K562 (cell line): ENCODE measurements around the gene IL27RA. TPM values are rescaled to one million over a fixed set of nuclear protein-coding genes. Genes with fewer than 3 reads are reported as not detected.
A peak's percentile ranks its signal among the peaks of the same experiment; 100 is the strongest.

Experiments
- MAFK ChIP-seq: IDR thresholded peaks from 2 replicates; pipeline ENCODE4 v1.6.1; 2011; ENCODE audit warnings: low read length, improper control_type of control experiment
- NFATC3 ChIP-seq: fragments of 450-650 bp; IDR thresholded peaks from 2 replicates; pipeline ENCODE4 v1.6.1; 2017; ENCODE audit warnings: mild to moderate bottlenecking
- NRF1 ChIP-seq, 2 experiments: fragments of 450-650 bp; IDR thresholded peaks in 1 of 2; conservative IDR thresholded peaks in 1 of 2; 2 replicates each; pipeline ENCODE4 v1.6.1; 2014; ENCODE audit warnings: mild to moderate bottlenecking in 2 of 2
- OTX1 ChIP-seq: fragments of 450-650 bp; formaldehyde crosslinking; IDR thresholded peaks from 2 replicates; pipeline ENCODE4 v1.4.0; 2022; ENCODE audit warnings: mild to moderate bottlenecking
- SMARCA4 ChIP-seq: fragments of 450-650 bp; IDR thresholded peaks from 2 replicates; pipeline ENCODE4 v1.6.1; 2016
- ZNF24 ChIP-seq: fragments of 450-650 bp; IDR thresholded peaks from 2 replicates; pipeline ENCODE4 v1.6.1; 2016
- ZNF318 ChIP-seq, 2 experiments: fragments of 450-650 bp; IDR thresholded peaks; 2 replicates each; pipeline ENCODE4 v1.6.1; 2016; ENCODE audit warnings: mild to moderate bottlenecking in 2 of 2, borderline replicate concordance in 1 of 2, low read depth in 1 of 2, moderate library complexity in 1 of 2
- ZNF41 ChIP-seq: fragments of 250-450 bp; sonication (Bioruptor Pico); conservative IDR thresholded peaks from 2 replicates; pipeline ENCODE4 v1.4.0; 2020; ENCODE audit warnings: mild to moderate bottlenecking
- ZNF551 ChIP-seq: fragments of 250-450 bp; sonication (Bioruptor Pico); IDR thresholded peaks from 2 replicates; pipeline ENCODE4 v1.5.0; 2021; ENCODE audit warnings: mild to moderate bottlenecking, moderate library complexity
- ZNF561 ChIP-seq: fragments of 450-650 bp; formaldehyde crosslinking; conservative IDR thresholded peaks from 2 replicates; pipeline ENCODE4 v1.4.0; 2020; ENCODE audit warnings: mild to moderate bottlenecking, moderate library complexity
- polyA plus RNA-seq, 8 experiments: library from polyadenylated mRNA; depleted of rRNA in 4 of 8; stranded (reverse) in 5 of 8; unstranded in 3 of 8; fragments of >200 nt; fragmentation: Nextera tagmentation in 2 of 8; fragmentation: Illumina TruSeq in 1 of 8; extraction: Ambion mirVana in 2 of 8; extraction: Trizol in 1 of 8; gene quantifications; 2 replicates each; pipeline versions ENCODE4 v1.2.1 to v1.2.3, GENCODE V29; 2011 to 2014; ENCODE audit warnings: inconsistent platforms in 1 of 8, missing spikeins in 1 of 8
- total RNA-seq, 7 experiments: library from RNA; depleted of rRNA in 6 of 7; stranded (reverse); fragments of >200 nt in 6 of 7; fragmentation: Illumina TruSeq in 2 of 7; extraction: Trizol in 2 of 7; gene quantifications; 2 replicates each; pipeline versions ENCODE4 v1.2.1 to v1.2.3, GENCODE V29; 2011 to 2021; ENCODE audit warnings: low replicate concordance in 1 of 7
- TF ChIP-seq, protein P1 (sequence below), 3 experiments: fragments of 200-800 bp in 1 of 3; sonication (Bioruptor generic) in 1 of 3; sonication (generic) in 1 of 3; formaldehyde crosslinking in 1 of 3; IDR thresholded peaks; 2 replicates each; pipeline versions ENCODE4 v1.6.1 to v1.8.0; 2016 to 2022; ENCODE audit warnings: mild to moderate bottlenecking in 2 of 3, missing compliant biosample characterization in 2 of 3, missing genetic modification characterization in 2 of 3, missing genetic modification reagents in 1 of 3
- TF ChIP-seq, protein P2 (sequence below), 2 experiments: IDR thresholded peaks; 2 replicates each; pipeline ENCODE4 v1.6.1; 2012; ENCODE audit warnings: improper control_type of control experiment in 2 of 2, low read depth in 2 of 2, low read length in 2 of 2, borderline replicate concordance in 1 of 2

Gene IL27RA
- total and polyA plus RNA-seq, 9 of the 15 experiments (the other 6 are each of a cell fraction or from before 2014, with no cell fraction given), result 1.9 to 15.9 (median 12.0) TPM

DNA sequence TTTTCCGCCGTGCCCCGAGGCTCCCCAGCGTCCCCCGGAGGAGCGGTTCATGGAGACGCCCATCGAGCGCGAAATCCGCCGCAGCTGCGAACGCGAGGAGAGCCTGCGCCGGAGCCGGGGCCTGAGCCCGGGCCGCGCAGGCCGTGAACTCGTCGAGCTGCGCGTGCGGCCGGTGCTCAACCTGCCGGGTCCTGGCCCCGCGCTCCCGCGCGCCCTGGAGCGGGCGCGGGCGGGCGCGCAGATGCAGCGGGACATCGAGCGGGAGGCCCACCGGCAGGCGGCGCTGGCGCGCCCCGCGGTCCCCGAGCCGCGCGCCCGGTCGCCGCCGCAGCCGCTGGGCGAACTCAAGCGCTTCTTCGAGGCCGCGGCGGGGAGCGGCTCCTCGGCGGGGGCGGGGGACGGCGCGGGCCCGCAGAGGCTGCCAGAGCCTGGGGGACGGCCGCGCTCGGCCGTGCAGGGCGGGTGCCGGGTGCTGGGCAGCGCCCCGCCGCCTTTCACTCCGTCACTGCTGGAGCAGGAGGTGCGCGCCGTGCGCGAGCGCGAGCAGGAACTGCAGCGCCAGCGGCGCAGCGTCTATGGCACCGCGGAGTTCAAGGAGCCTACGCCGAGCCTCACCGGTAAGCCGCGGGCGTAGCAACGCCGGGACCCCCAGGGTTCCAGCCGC is 41.8 kb downstream of the IL27RA start (continued):
- TF ChIP-seq ZNF318 (IDR thresholded peaks at IDR 0.05; ENCODE audit: borderline replicate concordance in 1 of 2, low read depth in 1 of 2), result no peak
- TF ChIP-seq ZNF561 (CRISPR knock-in tag), result no peak
- TF ChIP-seq MAFK, result no peak
- peak; percentile 92 for TF ChIP-seq ZNF24
- no peak for TF ChIP-seq ZNF41 (CRISPR knock-in tag)
- no peak for TF ChIP-seq ZNF551 (CRISPR knock-in tag)
- TF ChIP-seq SMARCA4, result no peak
- no peak for TF ChIP-seq OTX1
- peak; percentile 78 to 82 for TF ChIP-seq NRF1 (conservative IDR thresholded peaks at IDR 0.05 in 1 of 2, IDR thresholded peaks at IDR 0.05 in 1 of 2)
- no peak for TF ChIP-seq NFATC3
- TF ChIP-seq, protein P1, sequence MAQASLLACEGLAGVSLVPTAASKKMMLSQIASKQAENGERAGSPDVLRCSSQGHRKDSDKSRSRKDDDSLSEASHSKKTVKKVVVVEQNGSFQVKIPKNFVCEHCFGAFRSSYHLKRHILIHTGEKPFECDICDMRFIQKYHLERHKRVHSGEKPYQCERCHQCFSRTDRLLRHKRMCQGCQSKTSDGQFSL (CRISPR knock-in tag; IDR thresholded peaks at IDR 0.05), result no peak
- TF ChIP-seq, protein P1 (tag; IDR thresholded peaks at IDR 0.05), result no peak
- TF ChIP-seq, protein P2, sequence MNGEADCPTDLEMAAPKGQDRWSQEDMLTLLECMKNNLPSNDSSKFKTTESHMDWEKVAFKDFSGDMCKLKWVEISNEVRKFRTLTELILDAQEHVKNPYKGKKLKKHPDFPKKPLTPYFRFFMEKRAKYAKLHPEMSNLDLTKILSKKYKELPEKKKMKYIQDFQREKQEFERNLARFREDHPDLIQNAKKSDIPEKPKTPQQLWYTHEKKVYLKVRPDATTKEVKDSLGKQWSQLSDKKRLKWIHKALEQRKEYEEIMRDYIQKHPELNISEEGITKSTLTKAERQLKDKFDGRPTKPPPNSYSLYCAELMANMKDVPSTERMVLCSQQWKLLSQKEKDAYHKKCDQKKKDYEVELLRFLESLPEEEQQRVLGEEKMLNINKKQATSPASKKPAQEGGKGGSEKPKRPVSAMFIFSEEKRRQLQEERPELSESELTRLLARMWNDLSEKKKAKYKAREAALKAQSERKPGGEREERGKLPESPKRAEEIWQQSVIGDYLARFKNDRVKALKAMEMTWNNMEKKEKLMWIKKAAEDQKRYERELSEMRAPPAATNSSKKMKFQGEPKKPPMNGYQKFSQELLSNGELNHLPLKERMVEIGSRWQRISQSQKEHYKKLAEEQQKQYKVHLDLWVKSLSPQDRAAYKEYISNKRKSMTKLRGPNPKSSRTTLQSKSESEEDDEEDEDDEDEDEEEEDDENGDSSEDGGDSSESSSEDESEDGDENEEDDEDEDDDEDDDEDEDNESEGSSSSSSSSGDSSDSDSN (IDR thresholded peaks at IDR 0.05; ENCODE audit: borderline replicate concordance in 1 of 2, low read depth in 2 of 2, low read length in 2 of 2), result peak; percentile 40 to 89; a peak in 2 of 4 replicates
